22Rv1 (cell line): Measurements from ENCODE around the gene OR3A2.
"Not testable (repeated sequence)": the region's sequence is repeated elsewhere in the genome, so short reads cannot be mapped to it uniquely, and the experiment has no call there.

Experiments
- H3K27ac ChIP-seq: fragments of 450-650 bp; 2 replicates; pipeline ENCODE4 v1.5.1; 2017
- CTCF ChIP-seq: fragments of 450-650 bp; IDR thresholded peaks from 2 replicates; pipeline ENCODE4 v1.5.1; 2017; ENCODE audit warnings: mild to moderate bottlenecking
- ZFX ChIP-seq: fragments of 450-650 bp; IDR thresholded peaks from 2 replicates; pipeline ENCODE4 v1.6.1; 2017; ENCODE audit warnings: antibody characterized with exemption, borderline replicate concordance

OR3A2 gene

GRCh38 chr17:3400055-3400454 lies 13.9 kb upstream of the OR3A2 start:
- no peak overlapping the region for H3K27ac ChIP-seq
- no peak for TF ChIP-seq CTCF
- no peak for TF ChIP-seq ZFX

- no peak within 1 kb of the TSS for H3K27ac ChIP-seq
- TF ChIP-seq CTCF (no peak), ZFX (no peak)
Measured at GRCh38 chr17:3398310-3398709, 12.2 kb upstream of the OR3A2 start, which contains the start of gene OR1E1. OR1E1 (minus strand) TSS chr17:3398410; CDS start chr17:3398410, 0 bp downstream.

GRCh38 chr17:3397801-3398200 lies 11.7 kb upstream of the OR3A2 start:
- not testable (repeated sequence) for H3K27ac ChIP-seq

- TF ChIP-seq ZFX (no peak), CTCF (no peak)
Measured at GRCh38 chr17:3389791-3390190, 3.7 kb upstream of the OR3A2 start.

GRCh38 chr17:3381957-3382356 lies 4.2 kb downstream of the OR3A2 start:
- TF ChIP-seq ZFX (no peak), CTCF (no peak)
- H3K27ac ChIP-seq: no peak overlapping the region

More at GRCh38 chr17:3389791-3390190, 3.7 kb upstream of the OR3A2 start:
- no peak overlapping the region for H3K27ac ChIP-seq

- no peak for TF ChIP-seq CTCF
Measured at GRCh38 chr17:3378321-3378720, 7.8 kb downstream of the OR3A2 start.

GRCh38 chr17:3371167-3371566 lies 14.9 kb downstream of the OR3A2 start:
- not testable (repeated sequence) for H3K27ac ChIP-seq

More at GRCh38 chr17:3378321-3378720, 7.8 kb downstream of the OR3A2 start:
- no peak overlapping the region for H3K27ac ChIP-seq

GRCh38 chr17:3342782-3343181 lies 43.3 kb downstream of the OR3A2 start:
- H3K27ac ChIP-seq: not testable (repeated sequence)

GRCh38 chr17:3335876-3336275 lies 50.2 kb downstream of the OR3A2 start:
- TF ChIP-seq ZFX: no peak
- peak; percentile 22 for TF ChIP-seq CTCF
- no peak overlapping the region for H3K27ac ChIP-seq
